Smooth muscle cell (in vitro differentiated cells): ENCODE measurements around the gene CCDC175. TPM values are rescaled to one million over a fixed set of nuclear protein-coding genes. Genes with fewer than 3 reads are reported as not detected.

Experiments used
- DNase-seq: peaks from one replicate; lab custom pipeline; 2025; ENCODE audit not compliant: unreplicated experiment; lab: John Stamatoyannopoulos, UW
- H2AFZ ChIP-seq: fragments of 200-600 bp; sonication (generic); 2 replicates; pipeline ENCODE4 v1.6.0; 2016; ENCODE audit warnings: antibody characterized with exemption, low read depth, mild to moderate bottlenecking
- H3F3A ChIP-seq: fragments of 200-600 bp; sonication (generic); 2 replicates; pipeline ENCODE4 v1.6.0; 2017; ENCODE audit warnings: antibody characterized with exemption, low read depth
- H3K27ac ChIP-seq: fragments of 200-600 bp; sonication (generic); 2 replicates; pipeline ENCODE4 v1.5.1; 2016; ENCODE audit warnings: low read depth, mild to moderate bottlenecking
- H3K27me3 ChIP-seq: fragments of 200-600 bp; sonication (generic); 2 replicates; pipeline ENCODE4 v1.6.1; 2016; ENCODE audit warnings: low read depth, mild to moderate bottlenecking
- H3K36me3 ChIP-seq: fragments of 200-600 bp; sonication (generic); 2 replicates; pipeline ENCODE4 v1.5.1; 2016; ENCODE audit warnings: low read depth
- H3K4me1 ChIP-seq: fragments of 200-600 bp; sonication (generic); 2 replicates; pipeline ENCODE4 v1.5.1; 2016; ENCODE audit warnings: low read depth
- H3K4me2 ChIP-seq: fragments of 200-600 bp; sonication (generic); 2 replicates; pipeline ENCODE4 v1.6.0; 2016; ENCODE audit warnings: mild to moderate bottlenecking
- H3K4me3 ChIP-seq: fragments of 200-600 bp; sonication (generic); 2 replicates; pipeline ENCODE4 v1.5.1; 2016; ENCODE audit warnings: mild to moderate bottlenecking
- H3K79me2 ChIP-seq: fragments of 200-600 bp; sonication (generic); 2 replicates; pipeline ENCODE4 v1.6.0; 2016; ENCODE audit warnings: low read depth, mild to moderate bottlenecking
- H3K9ac ChIP-seq: fragments of 200-600 bp; sonication (generic); 2 replicates; pipeline ENCODE4 v1.6.0; 2016; ENCODE audit warnings: low read depth
- H3K9me3 ChIP-seq: fragments of 200-600 bp; sonication (generic); replicated peaks from 2 replicates; pipeline ENCODE4 v1.5.1; 2016; ENCODE audit warnings: low read depth
- H4K20me1 ChIP-seq: fragments of 200-600 bp; sonication (generic); 2 replicates; pipeline ENCODE4 v1.6.0; 2016; ENCODE audit warnings: low read depth
- WGBS: methylation state at CpG from one replicate; pipeline ENCODE4 v1.1.7; 2016; ENCODE audit warnings: low lambda C conversion rate; 5-methylcytosine and 5-hydroxymethylcytosine counted together
- polyA plus RNA-seq: library from polyadenylated mRNA; unstranded; fragments of >200 nt; fragmentation: Nextera tagmentation; extraction: Ambion mirVana; gene quantifications from 2 replicates; pipeline ENCODE4 v1.2.1, GENCODE V29; 2016
- total RNA-seq: library from RNA; depleted of rRNA; stranded (reverse); fragments of >200 nt; gene quantifications from 2 replicates; pipeline ENCODE4 v1.2.3, GENCODE V29; 2014
- TF ChIP-seq, protein P1 (sequence below): fragments of 200-600 bp; sonication (generic); IDR thresholded peaks from 2 replicates; pipeline ENCODE4 v1.5.1; 2017; ENCODE audit warnings: borderline replicate concordance, mild to moderate bottlenecking, antibody characterized with exemption; ENCODE audit not compliant: insufficient read depth, poor library complexity, severe bottlenecking

Gene CCDC175
- not detected in 2 replicates for total RNA-seq
- not detected in 2 replicates for polyA plus RNA-seq

GRCh38 chr14:59576332-59577294 lies at the start of gene CCDC175:
CCDC175 (minus strand) TSS chr14:59576812; CDS start chr14:59576775, 37 bp downstream.
- no peak within 1 kb of the TSS for H3K9ac ChIP-seq
- peaks cover 5% of the 10 kb centered on the region for H3K27me3 ChIP-seq
- H3F3A ChIP-seq, result no peaks in the 10 kb centered on the region
- TF ChIP-seq, protein P1, sequence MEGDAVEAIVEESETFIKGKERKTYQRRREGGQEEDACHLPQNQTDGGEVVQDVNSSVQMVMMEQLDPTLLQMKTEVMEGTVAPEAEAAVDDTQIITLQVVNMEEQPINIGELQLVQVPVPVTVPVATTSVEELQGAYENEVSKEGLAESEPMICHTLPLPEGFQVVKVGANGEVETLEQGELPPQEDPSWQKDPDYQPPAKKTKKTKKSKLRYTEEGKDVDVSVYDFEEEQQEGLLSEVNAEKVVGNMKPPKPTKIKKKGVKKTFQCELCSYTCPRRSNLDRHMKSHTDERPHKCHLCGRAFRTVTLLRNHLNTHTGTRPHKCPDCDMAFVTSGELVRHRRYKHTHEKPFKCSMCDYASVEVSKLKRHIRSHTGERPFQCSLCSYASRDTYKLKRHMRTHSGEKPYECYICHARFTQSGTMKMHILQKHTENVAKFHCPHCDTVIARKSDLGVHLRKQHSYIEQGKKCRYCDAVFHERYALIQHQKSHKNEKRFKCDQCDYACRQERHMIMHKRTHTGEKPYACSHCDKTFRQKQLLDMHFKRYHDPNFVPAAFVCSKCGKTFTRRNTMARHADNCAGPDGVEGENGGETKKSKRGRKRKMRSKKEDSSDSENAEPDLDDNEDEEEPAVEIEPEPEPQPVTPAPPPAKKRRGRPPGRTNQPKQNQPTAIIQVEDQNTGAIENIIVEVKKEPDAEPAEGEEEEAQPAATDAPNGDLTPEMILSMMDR, result peak; percentile 86
- no peak within 1 kb of the TSS for H3K27ac ChIP-seq
- no peaks in the 10 kb centered on the region for H4K20me1 ChIP-seq
- peak within 1 kb of the TSS; percentile 82 for H3K4me2 ChIP-seq
- peak within 1 kb of the TSS; percentile 50 for H3K4me3 ChIP-seq
- H3K9me3 ChIP-seq, result no peaks in the 10 kb centered on the region
- peak within 1 kb of the TSS; percentile 63 for H2AFZ ChIP-seq
- H3K4me1 ChIP-seq, result peaks cover 6% of the 10 kb centered on the region
- WGBS, result 20% methylated on average over 46 of the region's 46 CpGs
- H3K79me2 ChIP-seq, result no peaks in the 10 kb centered on the region
- peak; percentile 27 for DNase-seq
- no peaks in the 10 kb centered on the region for H3K36me3 ChIP-seq

GRCh38 chr14:59622631-59623030 lies 46.0 kb upstream of the CCDC175 start:
- H3K27ac ChIP-seq, result no peak overlapping the region
- no peaks in the 10 kb centered on the region for H3K36me3 ChIP-seq
- no peak overlapping the region for H3K4me2 ChIP-seq
- H3K27me3 ChIP-seq, result peaks cover 26% of the 10 kb centered on the region
- H3K9ac ChIP-seq, result no peak overlapping the region
- TF ChIP-seq, protein P1, result no peak
- H3F3A ChIP-seq, result no peaks in the 10 kb centered on the region
- no peaks in the 10 kb centered on the region for H4K20me1 ChIP-seq
- whole genome bisulfite sequencing, result 75% methylated on average over 2 of the region's 2 CpGs
- no peaks in the 10 kb centered on the region for H3K9me3 ChIP-seq
- H3K4me1 ChIP-seq, result no peaks in the 10 kb centered on the region
- H2AFZ ChIP-seq, result no peak overlapping the region
- no peaks in the 10 kb centered on the region for H3K79me2 ChIP-seq
- H3K4me3 ChIP-seq, result no peak overlapping the region
- DNase-seq, result no peak

- Histone ChIP-seq H3K27ac (no peak overlapping the region), H3K9ac (no peak overlapping the region), H3F3A (no peaks in the 10 kb centered on the region), H3K4me1 (no peaks in the 10 kb centered on the region), H3K36me3 (no peaks in the 10 kb centered on the region), H3K4me2 (no peak overlapping the region), H3K27me3 (no peaks in the 10 kb centered on the region), H3K79me2 (no peaks in the 10 kb centered on the region), H2AFZ (no peak overlapping the region), H3K9me3 (no peaks in the 10 kb centered on the region), H4K20me1 (no peaks in the 10 kb centered on the region), H3K4me3 (no peak overlapping the region)
- no peak for DNase-seq
- WGBS, result 65% methylated on average over 2 of the region's 2 CpGs
- TF ChIP-seq, protein P1, result no peak
Observed at GRCh38 chr14:59619061-59619460, 42.4 kb upstream of the CCDC175 start.
